HG03469 (cell line): ENCODE measurements around the gene LZTR1.
"Not testable (repeated sequence)": the region's sequence is repeated elsewhere in the genome, so short reads cannot be mapped to it uniquely, and the experiment has no call there.

Source experiments
- ATAC-seq: cut with Tn5 transposase; IDR thresholded peaks from one replicate; pipeline ENCODE4 v1.9.1; 2021; ENCODE audit warnings: mild to moderate bottlenecking, moderate library complexity, moderate number of reproducible peaks; ENCODE audit not compliant: unreplicated experiment

Gene LZTR1

DNA sequence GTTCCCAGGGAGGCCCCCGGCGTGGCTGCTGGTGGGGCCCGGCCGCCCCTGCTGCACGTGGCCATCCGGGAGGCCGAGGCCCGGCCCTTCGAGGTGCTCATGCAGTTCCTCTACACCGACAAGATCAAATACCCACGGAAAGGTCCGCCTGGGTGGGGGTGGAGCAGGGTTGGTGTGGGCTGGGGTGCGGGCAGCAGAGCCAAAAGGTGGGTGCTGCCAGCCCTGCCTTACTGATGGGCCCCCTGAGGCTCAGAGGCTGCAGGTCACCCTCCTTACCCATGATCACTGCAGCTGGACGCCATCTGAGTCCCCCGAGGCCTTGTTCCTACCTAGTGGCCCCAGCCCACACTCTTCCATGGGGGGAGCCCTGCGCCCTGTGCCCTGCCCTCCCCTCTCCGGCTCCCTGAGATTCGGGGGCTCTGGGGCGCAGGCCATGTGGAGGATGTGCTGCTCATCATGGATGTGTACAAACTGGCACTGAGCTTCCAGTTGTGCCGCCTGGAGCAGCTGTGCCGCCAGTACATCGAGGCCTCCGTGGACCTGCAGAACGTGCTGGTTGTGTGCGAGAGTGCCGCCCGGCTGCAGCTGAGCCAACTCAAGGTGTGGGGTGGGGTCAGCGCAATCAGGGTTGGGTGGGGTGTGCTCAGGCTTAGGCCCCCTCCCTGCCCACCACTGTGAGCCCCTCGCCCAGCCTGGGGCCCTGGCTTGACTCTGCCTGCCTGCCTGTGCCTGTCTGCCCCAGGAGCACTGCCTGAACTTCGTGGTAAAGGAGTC, 12.2 kb downstream of the LZTR1 start:
- ATAC-seq = no peak

DNA sequence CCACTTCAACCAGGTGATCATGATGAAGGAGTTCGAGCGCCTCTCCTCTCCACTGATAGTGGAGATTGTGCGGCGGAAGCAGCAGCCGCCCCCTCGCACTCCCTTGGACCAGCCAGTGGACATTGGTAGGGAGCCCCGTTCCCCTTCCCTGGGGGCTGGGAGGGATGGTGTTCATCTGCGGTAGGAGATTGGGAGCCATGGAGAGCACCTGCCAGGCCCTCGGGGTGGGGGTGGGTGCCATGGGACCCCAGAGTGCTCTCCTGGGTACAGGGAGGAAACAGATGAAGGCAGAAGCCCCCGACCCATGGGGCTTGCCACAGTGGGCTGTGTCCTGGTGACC, 12.8 kb downstream of the LZTR1 start:
- no peak for ATAC-seq

DNA sequence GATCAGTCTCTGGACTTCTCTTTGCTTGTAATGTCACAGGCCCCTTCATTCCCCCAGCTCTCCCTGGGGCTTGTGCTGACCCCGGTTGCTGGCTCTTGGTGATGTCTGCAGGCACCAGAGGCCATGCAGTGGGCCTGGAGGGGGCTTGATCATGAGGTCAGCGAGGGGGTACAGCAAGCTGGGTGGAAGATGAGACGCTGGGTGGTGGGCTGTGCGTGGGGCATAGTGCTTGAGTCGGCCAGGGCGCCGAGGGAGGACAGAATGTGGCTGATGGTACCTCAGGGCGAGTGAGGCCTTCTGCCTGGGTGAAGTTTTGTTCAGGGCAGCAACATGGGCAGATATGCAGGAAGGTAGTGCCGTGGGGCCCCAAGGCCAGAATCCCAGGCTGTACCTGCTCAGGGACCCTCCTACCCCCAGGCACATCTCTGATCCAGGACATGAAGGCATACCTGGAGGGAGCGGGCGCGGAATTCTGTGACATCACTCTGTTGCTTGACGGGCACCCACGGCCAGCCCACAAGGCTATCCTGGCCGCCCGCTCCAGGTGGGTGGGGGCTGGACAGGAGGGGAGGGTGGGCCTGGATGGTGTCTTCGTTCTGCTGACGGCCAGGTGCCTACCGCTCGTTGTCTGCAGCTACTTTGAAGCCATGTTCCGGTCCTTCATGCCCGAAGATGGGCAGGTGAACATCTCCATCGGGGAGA, 13.4 kb downstream of the LZTR1 start:
- no peak for ATAC-seq

DNA sequence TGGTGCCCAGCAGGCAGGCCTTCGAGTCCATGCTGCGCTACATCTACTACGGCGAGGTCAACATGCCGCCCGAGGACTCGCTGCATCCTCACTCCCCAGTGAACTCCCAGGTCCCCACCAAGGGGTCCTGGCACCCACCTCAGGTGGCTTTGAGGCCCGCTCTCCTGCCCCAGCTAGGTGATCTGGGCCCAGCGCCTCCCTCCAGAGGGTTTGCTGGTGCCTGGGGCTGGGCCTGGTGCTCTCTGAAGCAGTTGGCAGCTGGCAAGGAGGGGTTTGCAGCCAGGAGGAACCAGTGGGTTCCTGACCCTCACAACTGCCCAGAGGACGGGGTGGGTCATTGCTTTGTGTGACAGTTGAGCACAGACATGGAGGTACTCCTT, 13.9 kb downstream of the LZTR1 start:
- no peak for ATAC-seq

DNA sequence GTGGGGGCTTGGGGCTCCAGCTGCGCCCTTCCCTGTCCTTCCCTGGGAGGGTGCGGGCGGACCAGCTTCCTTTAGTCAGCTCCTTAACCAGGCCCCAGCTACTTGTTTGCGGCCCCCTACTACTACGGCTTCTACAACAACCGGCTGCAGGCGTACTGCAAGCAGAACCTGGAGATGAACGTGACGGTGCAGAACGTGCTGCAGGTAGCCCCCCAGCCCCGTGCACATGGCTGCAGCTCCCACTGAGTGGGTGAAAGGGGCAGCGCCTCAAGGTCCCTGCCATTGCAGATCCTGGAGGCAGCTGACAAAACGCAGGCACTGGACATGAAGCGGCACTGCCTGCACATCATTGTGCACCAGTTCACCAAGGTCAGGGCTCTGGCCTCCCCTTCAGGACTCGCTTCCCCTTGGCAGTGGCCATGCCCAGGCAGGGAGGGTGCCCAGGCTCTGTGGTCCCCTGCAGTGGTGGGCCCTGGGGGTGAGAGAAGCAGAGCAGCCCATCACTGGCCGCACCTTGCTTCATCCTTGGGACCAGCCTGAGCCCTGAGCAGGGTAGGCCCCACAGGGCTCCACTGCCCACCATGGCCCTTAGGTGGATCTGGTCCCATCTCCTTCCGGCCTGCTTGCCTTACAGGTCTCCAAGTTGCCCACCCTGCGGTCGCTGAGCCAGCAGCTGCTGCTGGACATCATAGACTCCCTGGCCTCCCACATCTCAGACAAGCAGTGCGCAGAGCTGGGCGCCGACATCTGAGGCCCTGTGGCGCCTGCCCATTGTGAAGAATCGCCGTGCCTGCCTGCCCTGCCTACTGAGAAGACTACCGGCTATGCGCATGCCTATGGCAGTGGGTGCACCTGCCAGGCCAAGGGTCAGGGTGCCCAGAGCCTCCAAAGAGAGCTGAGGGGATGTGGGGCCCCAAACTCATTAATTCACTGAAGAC, 14.8 kb downstream of the LZTR1 start:
- ATAC-seq = no peak

DNA sequence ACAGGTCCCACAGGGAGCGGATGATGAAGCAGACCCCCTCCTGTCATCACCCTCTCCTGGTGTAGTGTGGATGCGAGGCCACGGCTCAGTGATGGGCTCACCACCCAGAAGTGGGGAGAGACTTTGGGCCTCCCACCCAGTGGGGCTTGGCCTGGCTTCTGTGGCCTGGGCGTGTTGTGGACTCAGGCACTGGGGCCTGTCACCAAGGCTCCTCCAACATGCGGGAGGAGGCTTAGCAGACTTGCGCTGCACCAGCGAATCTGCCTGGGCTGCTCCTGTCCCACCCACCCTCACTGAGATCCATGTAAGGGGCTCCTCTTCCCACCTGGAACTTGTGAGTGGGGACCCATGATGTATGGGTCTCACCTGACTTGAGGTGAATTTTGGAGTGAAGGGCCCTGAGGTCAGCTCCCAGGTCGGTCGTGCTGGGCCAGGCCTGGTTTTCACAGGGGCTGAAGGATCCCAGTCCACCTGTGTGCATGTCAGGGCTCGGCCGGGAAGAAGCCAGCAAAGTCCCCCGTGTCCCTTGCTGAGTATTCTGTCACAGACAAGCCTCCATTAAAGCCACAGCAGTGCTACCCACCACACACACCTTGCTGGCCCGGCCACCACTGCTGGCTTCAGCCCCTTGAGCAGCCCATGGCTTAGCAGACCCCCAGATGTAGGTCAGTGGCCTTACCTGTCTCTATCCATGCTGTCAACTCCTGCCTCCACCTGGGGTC, 15.6 kb downstream of the LZTR1 start:
- no peak for ATAC-seq

DNA sequence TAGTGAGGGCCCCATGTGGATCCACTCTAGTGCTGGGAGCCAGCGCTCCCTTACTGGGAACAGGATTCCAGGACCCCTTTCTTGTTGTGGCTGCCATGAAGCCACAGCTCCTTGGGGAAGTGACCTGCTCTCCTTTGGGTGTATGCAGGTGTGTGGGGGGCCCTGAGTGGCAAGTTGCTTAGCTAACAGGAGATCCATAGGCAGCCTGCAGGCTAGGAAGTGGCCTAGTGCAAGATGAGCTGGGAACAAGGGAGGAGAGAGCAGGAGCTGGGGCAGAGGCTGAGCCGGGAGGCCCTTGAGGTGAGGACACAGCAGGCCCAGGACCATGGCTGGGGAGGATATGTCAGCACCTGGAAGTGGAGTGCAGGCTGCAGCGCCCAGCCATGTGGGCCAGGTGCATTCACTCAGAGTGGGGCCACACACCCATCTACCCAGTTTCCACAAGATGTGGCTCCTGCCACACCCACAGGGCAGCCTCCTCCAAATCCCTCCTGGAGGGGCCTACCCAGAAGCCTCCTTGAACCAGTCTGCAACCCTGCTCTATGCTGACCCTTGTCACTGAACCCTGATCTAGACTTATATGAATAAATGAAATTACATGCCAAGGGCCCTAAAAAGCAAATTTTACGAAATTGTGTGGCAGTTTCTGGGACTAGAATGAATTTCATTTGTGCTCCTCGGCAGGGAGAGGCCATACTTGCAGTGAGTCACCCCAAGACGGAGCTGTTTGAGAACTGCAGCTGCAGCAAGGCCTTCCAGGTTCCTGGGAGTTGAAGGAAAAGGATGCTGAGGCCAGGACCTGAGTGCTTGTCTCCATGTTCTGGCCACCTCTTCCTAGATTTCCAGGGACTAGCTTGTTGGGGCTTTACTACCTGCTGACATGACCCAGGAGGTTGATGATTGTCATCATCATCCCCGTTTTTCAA, 16.6 kb downstream of the LZTR1 start:
- ATAC-seq = no peak

DNA sequence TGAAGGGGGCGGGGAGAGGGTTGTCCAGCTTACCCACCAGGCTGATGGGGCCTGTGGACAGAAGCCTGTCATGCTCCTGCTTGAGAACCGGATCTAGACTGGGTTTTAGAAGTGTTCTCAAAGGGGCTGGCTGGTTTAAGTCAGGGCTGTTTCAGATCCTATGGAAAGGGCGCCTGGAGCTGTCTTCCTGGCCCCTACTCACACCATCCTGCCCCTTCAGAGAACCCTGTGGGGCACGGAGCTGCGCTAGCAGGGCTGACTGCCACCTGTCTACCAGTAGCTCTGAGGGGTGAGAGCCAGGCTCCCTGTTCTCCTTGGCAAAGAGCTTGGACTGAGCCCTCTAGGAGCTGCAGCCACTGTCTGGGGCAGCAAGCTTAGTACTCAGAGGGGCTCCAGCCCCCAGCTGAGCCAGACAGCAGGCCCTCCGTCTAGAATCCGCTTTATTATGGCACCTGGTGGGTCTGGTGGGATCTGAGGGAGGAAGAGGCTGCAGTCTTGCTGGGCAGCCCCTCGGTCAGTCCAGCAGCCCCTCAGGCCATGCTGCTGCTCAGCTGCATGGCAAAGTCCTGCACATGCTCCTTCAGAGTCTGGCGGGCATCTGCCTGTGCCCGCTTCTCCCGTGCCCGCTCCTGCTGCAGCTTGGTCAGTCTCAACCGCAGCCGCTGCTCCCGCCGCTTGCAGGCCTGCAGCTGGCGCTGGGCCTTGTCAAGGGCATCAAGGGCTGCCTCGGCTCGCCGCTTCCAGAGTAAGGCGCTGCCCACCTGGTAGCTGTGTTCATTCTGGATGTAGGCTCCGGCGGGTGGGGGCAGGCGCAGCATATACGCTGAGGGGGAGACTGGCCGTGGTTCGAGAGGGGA, 17.5 kb downstream of the LZTR1 start:
- ATAC-seq = no peak

DNA sequence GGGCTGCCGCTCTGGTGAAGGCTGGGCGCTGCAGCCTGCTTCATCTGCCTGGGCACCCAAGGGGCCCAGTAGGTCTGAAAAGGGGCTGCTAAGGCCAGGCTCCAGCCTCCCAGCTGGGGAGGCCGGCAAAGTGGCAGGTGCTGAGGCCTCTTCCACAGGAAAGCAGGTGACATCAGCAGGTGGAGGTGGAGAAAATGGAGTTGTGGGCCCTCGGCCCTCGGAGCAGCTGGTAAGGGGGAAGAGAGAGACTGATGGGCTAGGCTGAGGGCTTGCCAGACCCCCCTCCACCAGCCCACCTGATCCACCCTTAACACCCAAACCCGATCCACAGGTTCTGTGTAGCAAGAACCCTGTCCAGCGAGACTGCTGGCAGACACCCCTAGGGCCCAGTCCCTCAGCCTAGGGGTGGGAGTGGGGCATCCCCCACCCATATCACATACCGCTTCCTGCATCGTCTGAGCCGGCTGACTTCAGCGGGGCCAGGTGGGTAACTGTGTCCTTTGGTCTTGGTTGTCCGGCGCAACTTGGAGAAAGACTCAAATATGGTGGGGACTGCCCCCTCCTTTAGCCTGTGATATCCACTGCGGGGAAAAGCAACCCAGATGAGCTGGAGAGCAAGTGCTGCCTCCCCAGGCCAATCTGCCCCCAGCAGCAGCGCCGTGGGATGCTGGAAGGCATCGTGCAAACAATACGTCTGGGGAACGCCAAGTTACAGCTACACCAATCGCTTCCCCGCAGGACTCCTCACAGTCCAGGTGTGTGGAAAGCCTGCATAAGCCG, 18.3 kb downstream of the LZTR1 start:
- no peak for ATAC-seq

DNA sequence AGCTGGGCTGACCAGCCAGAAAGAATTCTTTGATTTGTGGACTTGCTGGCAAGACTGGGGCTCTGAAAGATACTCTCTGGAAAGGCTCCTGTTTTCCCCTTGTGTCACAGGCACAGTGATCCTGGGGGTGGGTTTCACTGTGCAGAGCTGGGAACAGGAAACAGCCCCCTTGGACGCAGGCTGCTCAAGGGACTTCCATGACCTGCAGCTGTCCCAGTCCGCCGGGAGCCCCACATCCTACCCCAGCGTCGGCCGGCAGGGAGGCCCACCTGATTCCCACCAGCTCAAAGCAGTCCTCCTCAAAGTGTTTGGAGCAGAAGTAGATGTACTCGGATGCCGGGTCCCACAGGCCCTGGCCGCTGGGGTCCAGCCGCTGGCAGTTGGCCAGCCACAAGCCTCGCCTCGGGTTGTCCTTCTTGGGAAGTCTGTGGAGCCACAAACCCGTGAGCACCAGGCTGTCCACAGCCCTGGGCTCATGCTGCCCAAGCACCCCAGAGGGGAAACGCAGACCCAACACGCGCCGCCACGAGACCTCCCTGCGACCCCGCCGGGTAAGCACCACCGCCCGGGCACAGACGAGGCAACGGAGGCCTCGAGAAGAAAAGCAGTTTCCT, 19.0 kb downstream of the LZTR1 start:
- no peak for ATAC-seq

DNA sequence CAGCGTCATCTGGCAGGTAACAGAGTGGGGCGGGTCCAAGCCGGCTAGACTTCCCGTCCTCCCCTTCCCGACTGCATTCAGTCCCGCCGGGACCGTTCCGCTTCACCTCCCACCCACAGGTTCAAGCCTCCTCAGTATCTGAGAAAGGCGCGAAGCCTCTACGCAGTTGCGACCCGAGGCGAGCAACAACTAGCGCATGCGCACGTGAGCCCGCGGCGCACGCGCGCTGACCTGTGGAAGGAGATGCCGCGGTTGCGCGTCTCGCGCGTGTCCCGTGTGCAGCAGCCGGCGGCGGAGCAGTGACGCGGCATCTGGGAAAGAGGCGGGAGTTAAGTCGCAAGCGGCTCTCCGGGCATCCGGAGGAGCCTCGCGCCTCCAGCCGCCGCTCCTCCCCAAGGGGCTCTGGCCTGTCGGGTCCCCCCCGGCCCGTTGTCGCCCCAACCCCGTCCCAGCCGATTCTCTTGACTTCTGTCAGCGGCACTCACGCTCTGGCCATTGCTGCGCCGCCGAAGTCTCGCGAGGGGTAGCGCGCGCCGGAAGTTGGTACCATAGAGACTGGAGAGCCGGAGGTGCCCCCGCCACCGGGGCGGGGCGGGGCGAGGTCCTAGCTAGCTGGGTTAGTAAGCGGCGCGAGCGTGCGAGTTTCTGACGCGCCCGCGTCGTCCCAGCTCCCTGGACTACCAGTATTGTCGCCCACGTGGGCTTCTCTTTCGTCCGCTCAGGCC, 19.7 kb downstream of the LZTR1 start, which contains the start of gene THAP7:
Gene THAP7, minus strand, starts transcription at position 518 of the 725 bp plus-strand sequence. Its CDS starts 207 bp downstream, at position 311.
- peak; percentile 64 for ATAC-seq

DNA sequence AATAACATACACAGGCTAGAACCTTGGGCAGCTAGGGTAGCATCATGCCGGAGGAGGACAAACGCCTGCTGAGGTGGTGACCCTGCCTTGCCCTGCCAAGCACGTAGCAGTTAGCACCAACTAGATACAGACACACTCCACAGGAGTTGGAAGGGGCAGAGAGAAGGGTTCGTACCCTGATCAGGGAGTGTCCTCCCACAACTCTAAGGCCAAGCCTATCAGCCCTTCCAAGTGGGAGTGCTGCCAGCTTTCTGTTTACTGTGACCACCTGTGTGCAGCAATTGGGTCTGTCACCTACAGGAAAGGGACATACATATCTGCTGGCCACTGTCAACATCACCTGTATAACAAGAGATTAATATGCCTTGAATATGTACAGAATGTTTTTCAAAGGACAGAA, 21.7 kb downstream of the LZTR1 start:
- no peak for ATAC-seq

DNA sequence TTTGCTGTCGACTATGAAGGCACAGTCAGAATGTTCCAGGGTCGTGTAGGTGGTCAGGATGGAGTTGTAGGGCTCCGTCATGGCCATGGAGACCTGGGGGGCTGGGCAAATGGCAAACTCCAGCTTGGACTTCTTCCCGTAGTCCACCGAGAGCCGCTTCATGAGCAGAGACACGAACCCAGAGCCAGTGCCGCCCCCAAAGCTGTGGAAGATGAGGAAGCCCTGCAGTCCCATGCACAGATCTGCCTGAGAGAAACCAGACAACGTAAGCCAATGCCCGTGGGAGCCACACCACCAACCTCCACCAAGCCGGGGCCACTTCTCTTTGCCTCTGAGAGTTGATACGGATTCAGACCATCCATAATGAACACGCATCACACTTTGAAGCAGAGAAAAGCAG, 27.1 kb downstream of the LZTR1 start:
- ATAC-seq = not testable (repeated sequence)

DNA sequence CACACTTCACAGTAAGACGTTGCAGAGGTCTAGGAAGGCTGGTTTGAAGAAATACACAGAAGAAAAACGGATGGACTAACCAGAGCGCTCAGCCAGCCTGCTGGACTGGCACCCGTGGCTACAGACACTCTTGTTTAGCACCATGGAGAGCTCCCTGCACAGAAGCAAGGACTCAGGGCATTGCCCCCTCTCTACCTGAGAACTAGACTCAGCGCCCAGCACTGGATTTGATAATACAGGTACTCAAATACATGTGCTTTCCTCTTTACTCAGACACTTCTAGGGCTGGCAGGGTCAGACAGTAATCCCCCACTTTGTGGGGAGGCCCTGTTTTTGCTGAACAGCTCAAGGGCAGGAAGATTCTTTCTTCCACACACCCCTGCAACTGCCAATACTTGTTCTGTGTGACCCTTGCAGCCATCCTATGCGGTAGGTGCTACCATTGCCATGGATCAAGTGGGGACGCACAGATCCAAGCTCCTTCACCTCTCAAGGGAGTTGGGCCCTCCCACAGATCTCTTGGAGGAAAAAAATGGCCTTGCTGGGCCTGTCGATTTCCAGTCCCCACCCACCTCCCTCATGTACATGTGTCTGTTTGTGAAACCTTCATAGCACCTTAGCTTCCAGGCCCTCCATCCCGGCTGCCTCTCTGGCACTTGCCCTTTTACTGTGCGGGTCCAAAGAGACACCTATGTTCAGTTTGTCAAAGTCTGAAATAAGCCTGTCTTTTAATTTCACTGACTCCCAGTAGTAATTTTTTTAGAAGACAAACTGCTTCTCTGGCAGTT, 27.7 kb downstream of the LZTR1 start:
- no peak for ATAC-seq

DNA sequence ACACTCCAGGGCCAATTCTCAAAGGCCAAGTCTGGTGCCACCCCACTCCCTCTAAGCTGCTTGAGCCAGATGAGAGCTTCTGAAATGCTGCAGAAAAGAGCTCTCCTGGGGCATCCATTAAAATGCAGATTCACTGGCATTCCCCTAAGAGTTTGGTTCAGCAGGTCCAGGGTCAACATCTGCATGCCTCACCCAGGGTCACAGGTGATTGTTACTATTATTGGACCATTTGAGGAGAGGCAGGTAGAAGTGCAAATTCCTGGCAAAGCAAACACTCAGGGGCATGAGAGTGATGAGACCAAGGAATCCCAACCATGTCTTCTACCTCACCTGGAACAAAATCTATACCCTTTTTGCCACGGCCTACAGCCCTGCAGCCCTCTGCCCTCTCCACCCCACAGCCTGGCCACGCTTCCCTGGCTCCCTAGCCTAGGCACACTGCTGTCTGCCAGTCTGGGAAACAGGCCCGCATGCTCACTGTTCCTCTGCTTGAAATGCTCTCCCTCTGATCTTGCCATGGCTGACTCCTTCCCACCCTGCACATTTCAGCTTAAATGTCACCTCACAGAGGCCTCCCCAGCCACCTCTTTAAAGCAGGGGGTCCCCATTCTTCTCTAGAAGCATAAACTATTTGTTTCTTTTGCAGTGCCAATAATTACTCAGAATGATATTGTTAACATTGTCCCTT, 28.5 kb downstream of the LZTR1 start:
- ATAC-seq = no peak
